ENCODE data around the gene SHROOM2.

GRCh38 chrX:9825129-9825790, 39.0 kb downstream of the SHROOM2 start:
- no peak for TF ChIP-seq CTCF (IDR thresholded peaks at IDR 0.05)
- TF ChIP-seq POLR2AphosphoS5 (IDR thresholded peaks at IDR 0.05): no peak

All from gastroesophageal sphincter (tissue), 3 donors.